ENCODE data around the gene OIT3.

DNA sequence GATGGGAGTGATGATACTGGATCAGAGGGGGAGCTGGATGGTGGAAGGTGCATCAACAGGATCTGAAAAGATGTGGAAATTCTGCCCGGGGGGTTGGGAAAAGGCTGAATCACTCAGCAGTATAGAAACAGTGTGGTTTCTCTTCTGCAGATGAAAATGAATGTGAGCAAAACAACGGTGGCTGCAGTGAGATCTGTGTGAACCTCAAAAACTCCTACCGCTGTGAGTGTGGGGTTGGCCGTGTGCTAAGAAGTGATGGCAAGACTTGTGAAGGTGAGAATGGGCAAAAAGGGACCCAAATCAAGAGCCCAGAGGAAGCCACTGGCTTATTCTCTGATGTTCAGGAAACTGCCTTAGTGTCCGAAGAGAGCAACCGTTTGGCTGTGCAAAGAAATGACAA, 12.9 kb downstream of the OIT3 start:
- TF ChIP-seq, protein P1, sequence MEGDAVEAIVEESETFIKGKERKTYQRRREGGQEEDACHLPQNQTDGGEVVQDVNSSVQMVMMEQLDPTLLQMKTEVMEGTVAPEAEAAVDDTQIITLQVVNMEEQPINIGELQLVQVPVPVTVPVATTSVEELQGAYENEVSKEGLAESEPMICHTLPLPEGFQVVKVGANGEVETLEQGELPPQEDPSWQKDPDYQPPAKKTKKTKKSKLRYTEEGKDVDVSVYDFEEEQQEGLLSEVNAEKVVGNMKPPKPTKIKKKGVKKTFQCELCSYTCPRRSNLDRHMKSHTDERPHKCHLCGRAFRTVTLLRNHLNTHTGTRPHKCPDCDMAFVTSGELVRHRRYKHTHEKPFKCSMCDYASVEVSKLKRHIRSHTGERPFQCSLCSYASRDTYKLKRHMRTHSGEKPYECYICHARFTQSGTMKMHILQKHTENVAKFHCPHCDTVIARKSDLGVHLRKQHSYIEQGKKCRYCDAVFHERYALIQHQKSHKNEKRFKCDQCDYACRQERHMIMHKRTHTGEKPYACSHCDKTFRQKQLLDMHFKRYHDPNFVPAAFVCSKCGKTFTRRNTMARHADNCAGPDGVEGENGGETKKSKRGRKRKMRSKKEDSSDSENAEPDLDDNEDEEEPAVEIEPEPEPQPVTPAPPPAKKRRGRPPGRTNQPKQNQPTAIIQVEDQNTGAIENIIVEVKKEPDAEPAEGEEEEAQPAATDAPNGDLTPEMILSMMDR (IDR thresholded peaks at IDR 0.05), result no peak
- TF ChIP-seq POLR2AphosphoS5 (IDR thresholded peaks at IDR 0.05; ENCODE audit: low read depth, low read length) (no peak), SIN3A (IDR thresholded peaks at IDR 0.05; ENCODE audit: borderline replicate concordance, insufficient read depth, low read depth, low read length) (no peak)
